ENCODE measurements around the gene APH1B.

GRCh38 chr15:63335543-63336240 is 58.3 kb downstream of the APH1B start:
- TF ChIP-seq, protein P1, sequence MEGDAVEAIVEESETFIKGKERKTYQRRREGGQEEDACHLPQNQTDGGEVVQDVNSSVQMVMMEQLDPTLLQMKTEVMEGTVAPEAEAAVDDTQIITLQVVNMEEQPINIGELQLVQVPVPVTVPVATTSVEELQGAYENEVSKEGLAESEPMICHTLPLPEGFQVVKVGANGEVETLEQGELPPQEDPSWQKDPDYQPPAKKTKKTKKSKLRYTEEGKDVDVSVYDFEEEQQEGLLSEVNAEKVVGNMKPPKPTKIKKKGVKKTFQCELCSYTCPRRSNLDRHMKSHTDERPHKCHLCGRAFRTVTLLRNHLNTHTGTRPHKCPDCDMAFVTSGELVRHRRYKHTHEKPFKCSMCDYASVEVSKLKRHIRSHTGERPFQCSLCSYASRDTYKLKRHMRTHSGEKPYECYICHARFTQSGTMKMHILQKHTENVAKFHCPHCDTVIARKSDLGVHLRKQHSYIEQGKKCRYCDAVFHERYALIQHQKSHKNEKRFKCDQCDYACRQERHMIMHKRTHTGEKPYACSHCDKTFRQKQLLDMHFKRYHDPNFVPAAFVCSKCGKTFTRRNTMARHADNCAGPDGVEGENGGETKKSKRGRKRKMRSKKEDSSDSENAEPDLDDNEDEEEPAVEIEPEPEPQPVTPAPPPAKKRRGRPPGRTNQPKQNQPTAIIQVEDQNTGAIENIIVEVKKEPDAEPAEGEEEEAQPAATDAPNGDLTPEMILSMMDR (IDR thresholded peaks at IDR 0.05): no peak
- no peak for TF ChIP-seq POLR2A (IDR thresholded peaks at IDR 0.05)

All from uterus (tissue), 2 donors.